ENCODE results near the gene OPN1SW.

OPN1SW gene

GRCh38 chr7:128763541-128763940, 12.1 kb downstream of the OPN1SW start:
- Histone ChIP-seq H3K36me3 (ENCODE audit: insufficient read depth, insufficient read length, low read length) (peaks cover 70% of the 10 kb centered on the region), H3K27me3 (ENCODE audit: insufficient read depth, insufficient read length) (no peaks in the 10 kb centered on the region), H3K9ac (ENCODE audit: insufficient read length, low read depth) (no peak overlapping the region), H3K4me1 (ENCODE audit: insufficient read depth, insufficient read length) (no peaks in the 10 kb centered on the region), H3K9me3 (ENCODE audit: insufficient read depth, low read length) (no peaks in the 10 kb centered on the region), H3K4me3 (ENCODE audit: insufficient read length, low read depth) (no peak overlapping the region)
- DNase-seq (ENCODE audit: low read depth, low spot score): no peak
- TF ChIP-seq SUZ12 (IDR thresholded peaks at IDR 0.05; ENCODE audit: extremely low read depth, insufficient read depth, insufficient read length): no peak
- no peak for TF ChIP-seq ZNF274 (IDR thresholded peaks at IDR 0.05; ENCODE audit: low read depth, low read length)
- TF ChIP-seq YY1 (IDR thresholded peaks at IDR 0.05; ENCODE audit: insufficient read depth, insufficient read length): no peak

GRCh38 chr7:128759242-128759641, 16.4 kb downstream of the OPN1SW start:
- Histone ChIP-seq H3K4me3 (ENCODE audit: insufficient read length, low read depth) (no peak overlapping the region), H3K36me3 (ENCODE audit: insufficient read depth, insufficient read length, low read length) (peaks cover 77% of the 10 kb centered on the region), H3K27me3 (ENCODE audit: insufficient read depth, insufficient read length) (no peaks in the 10 kb centered on the region), H3K9me3 (ENCODE audit: insufficient read depth, low read length) (no peaks in the 10 kb centered on the region), H3K9ac (ENCODE audit: insufficient read length, low read depth) (no peak overlapping the region), H3K4me1 (ENCODE audit: insufficient read depth, insufficient read length) (no peaks in the 10 kb centered on the region)
- no peak for TF ChIP-seq YY1 (IDR thresholded peaks at IDR 0.05; ENCODE audit: insufficient read depth, insufficient read length)
- no peak for TF ChIP-seq SUZ12 (IDR thresholded peaks at IDR 0.05; ENCODE audit: extremely low read depth, insufficient read depth, insufficient read length)
- DNase-seq (ENCODE audit: low read depth, low spot score): no peak

DNA sequence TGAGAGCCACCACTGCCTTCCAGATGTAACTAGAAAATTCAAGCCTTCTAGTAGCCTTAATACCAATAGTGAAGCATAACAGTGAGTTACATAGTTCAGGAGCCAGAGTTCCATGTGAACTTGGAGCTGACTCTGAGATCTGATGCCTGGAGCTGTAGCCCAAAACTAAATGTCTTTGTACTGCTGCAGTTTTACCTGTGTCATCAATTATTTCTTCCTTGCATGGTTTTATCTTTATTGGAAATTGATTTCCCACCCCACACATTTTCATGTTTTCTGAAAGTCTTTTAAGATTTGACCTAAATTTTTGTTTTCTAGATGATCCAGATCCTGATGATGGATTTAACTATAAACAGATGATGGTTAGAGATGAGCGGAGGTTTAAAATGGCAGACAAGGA, 17.0 kb downstream of the OPN1SW start:
- Histone ChIP-seq H3K4me1 (ENCODE audit: insufficient read depth, insufficient read length) (no peaks in the 10 kb centered on the region), H3K27me3 (ENCODE audit: insufficient read depth, insufficient read length) (no peaks in the 10 kb centered on the region), H3K36me3 (ENCODE audit: insufficient read depth, insufficient read length, low read length) (peaks cover 77% of the 10 kb centered on the region), H3K9ac (ENCODE audit: insufficient read length, low read depth) (no peak overlapping the region), H3K4me3 (ENCODE audit: insufficient read length, low read depth) (no peak overlapping the region), H3K9me3 (ENCODE audit: insufficient read depth, low read length) (no peaks in the 10 kb centered on the region)
- TF ChIP-seq YY1 (IDR thresholded peaks at IDR 0.05; ENCODE audit: insufficient read depth, insufficient read length) (no peak), SUZ12 (IDR thresholded peaks at IDR 0.05; ENCODE audit: extremely low read depth, insufficient read depth, insufficient read length) (no peak), ZNF274 (IDR thresholded peaks at IDR 0.05; ENCODE audit: low read depth, low read length) (no peak)
- DNase-seq (ENCODE audit: low read depth, low spot score): no peak

DNA sequence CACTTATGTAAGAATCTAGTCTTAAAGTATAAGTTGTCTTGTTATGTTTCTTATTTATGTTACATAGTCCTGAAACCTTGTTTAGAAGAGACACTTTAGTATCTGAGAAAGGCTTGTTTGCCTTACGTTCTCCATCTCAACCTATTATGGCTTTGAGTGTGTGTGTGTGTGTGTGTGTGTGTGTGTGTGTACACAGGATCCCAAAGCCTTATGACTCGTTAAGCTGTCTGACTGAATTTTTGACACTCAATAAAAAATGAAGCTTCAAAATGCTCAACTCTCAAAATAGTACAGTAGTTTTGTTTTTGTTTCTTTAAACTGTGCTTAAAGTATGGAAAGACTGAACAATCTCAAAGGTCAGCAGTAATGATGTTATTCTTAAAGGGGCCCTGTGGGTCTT, 18.4 kb downstream of the OPN1SW start:
- no peak for DNase-seq (ENCODE audit: low read depth, low spot score)
- no peaks in the 10 kb centered on the region for H3K9me3 ChIP-seq (ENCODE audit: insufficient read depth, low read length)
- no peak overlapping the region for H3K9ac ChIP-seq (ENCODE audit: insufficient read length, low read depth)
- no peaks in the 10 kb centered on the region for H3K27me3 ChIP-seq (ENCODE audit: insufficient read depth, insufficient read length)
- peaks cover 81% of the 10 kb centered on the region for H3K36me3 ChIP-seq (ENCODE audit: insufficient read depth, insufficient read length, low read length)
- no peak overlapping the region for H3K4me3 ChIP-seq (ENCODE audit: insufficient read length, low read depth)
- no peaks in the 10 kb centered on the region for H3K4me1 ChIP-seq (ENCODE audit: insufficient read depth, insufficient read length)
- no peak for TF ChIP-seq YY1 (IDR thresholded peaks at IDR 0.05; ENCODE audit: insufficient read depth, insufficient read length)
- no peak for TF ChIP-seq SUZ12 (IDR thresholded peaks at IDR 0.05; ENCODE audit: extremely low read depth, insufficient read depth, insufficient read length)
- no peak for TF ChIP-seq ZNF274 (IDR thresholded peaks at IDR 0.05; ENCODE audit: low read depth, low read length)

DNA sequence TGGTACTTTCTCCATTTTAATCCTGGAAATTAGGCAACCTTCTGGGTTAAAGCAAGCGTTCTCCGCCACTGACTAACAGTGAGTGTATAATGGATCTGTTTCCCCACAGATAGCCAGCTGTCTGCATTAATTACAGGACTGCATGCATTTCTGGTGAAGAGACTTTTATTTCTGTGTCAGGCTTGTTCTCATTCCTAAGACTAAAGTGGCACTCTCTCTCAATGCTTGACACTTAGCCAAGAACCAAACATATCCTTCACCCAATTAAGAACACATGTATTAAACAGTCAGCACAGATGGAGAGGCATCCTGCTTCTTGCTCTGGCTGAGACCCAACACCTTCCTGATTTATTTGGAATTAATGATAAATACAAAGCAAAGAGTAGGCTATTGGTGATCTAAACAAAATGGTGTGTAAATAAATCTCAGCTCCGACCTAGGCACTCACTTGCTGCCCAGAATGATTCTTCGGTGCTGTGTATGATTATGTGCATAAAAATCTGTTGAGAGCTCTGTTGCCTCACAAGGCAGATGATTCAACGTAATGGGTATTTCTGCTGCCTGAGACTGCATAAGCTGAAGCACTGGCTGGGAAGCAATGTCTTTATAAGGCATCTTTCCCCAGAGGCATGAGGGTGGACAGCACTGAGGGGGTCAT, 19.6 kb downstream of the OPN1SW start:
- Histone ChIP-seq H3K27me3 (ENCODE audit: insufficient read depth, insufficient read length) (no peaks in the 10 kb centered on the region), H3K9ac (ENCODE audit: insufficient read length, low read depth) (no peak overlapping the region), H3K36me3 (ENCODE audit: insufficient read depth, insufficient read length, low read length) (peaks cover 81% of the 10 kb centered on the region), H3K9me3 (ENCODE audit: insufficient read depth, low read length) (no peaks in the 10 kb centered on the region), H3K4me1 (ENCODE audit: insufficient read depth, insufficient read length) (no peaks in the 10 kb centered on the region), H3K4me3 (ENCODE audit: insufficient read length, low read depth) (no peak overlapping the region)
- no peak for TF ChIP-seq YY1 (IDR thresholded peaks at IDR 0.05; ENCODE audit: insufficient read depth, insufficient read length)
- TF ChIP-seq SUZ12 (IDR thresholded peaks at IDR 0.05; ENCODE audit: extremely low read depth, insufficient read depth, insufficient read length): no peak
- no peak for TF ChIP-seq ZNF274 (IDR thresholded peaks at IDR 0.05; ENCODE audit: low read depth, low read length)
- DNase-seq (ENCODE audit: low read depth, low spot score): no peak

GRCh38 chr7:128755075-128755818, 20.3 kb downstream of the OPN1SW start:
- Histone ChIP-seq H3K27me3 (ENCODE audit: insufficient read depth, insufficient read length) (no peaks in the 10 kb centered on the region), H3K4me3 (ENCODE audit: insufficient read length, low read depth) (no peak overlapping the region), H3K9ac (ENCODE audit: insufficient read length, low read depth) (no peak overlapping the region), H3K9me3 (ENCODE audit: insufficient read depth, low read length) (no peaks in the 10 kb centered on the region), H3K36me3 (ENCODE audit: insufficient read depth, insufficient read length, low read length) (peaks cover 83% of the 10 kb centered on the region), H3K4me1 (ENCODE audit: insufficient read depth, insufficient read length) (no peaks in the 10 kb centered on the region)
- no peak for DNase-seq (ENCODE audit: low read depth, low spot score)
- TF ChIP-seq YY1 (IDR thresholded peaks at IDR 0.05; ENCODE audit: insufficient read depth, insufficient read length) (no peak), SUZ12 (IDR thresholded peaks at IDR 0.05; ENCODE audit: extremely low read depth, insufficient read depth, insufficient read length) (no peak), ZNF274 (IDR thresholded peaks at IDR 0.05; ENCODE audit: low read depth, low read length) (no peak)

GRCh38 chr7:128752251-128752650, 23.3 kb downstream of the OPN1SW start:
- no peak for DNase-seq (ENCODE audit: low read depth, low spot score)
- Histone ChIP-seq H3K27me3 (ENCODE audit: insufficient read depth, insufficient read length) (no peaks in the 10 kb centered on the region), H3K4me1 (ENCODE audit: insufficient read depth, insufficient read length) (no peaks in the 10 kb centered on the region), H3K9me3 (ENCODE audit: insufficient read depth, low read length) (no peaks in the 10 kb centered on the region), H3K36me3 (ENCODE audit: insufficient read depth, insufficient read length, low read length) (peaks cover 89% of the 10 kb centered on the region), H3K4me3 (ENCODE audit: insufficient read length, low read depth) (no peak overlapping the region), H3K9ac (ENCODE audit: insufficient read length, low read depth) (no peak overlapping the region)
- no peak for TF ChIP-seq SUZ12 (IDR thresholded peaks at IDR 0.05; ENCODE audit: extremely low read depth, insufficient read depth, insufficient read length)
- TF ChIP-seq YY1 (IDR thresholded peaks at IDR 0.05; ENCODE audit: insufficient read depth, insufficient read length): no peak
- TF ChIP-seq ZNF274 (IDR thresholded peaks at IDR 0.05; ENCODE audit: low read depth, low read length): no peak

Measured in NT2/D1 (cell line).